H1 (cell line): ENCODE measurements around the gene COL4A1. TPM values are rescaled to one million over a fixed set of nuclear protein-coding genes. Genes with fewer than 3 reads are reported as not detected.

Source experiments
- CTCF ChIA-PET: fragments of 300-600 bp; sonication (Branson Sonifier 250); formaldehyde crosslinking; loops from one replicate; lab custom pipeline; 2021; ENCODE audit not compliant: partially characterized antibody; lab: Charles Lee
- POLR2A ChIA-PET: fragments of 300-600 bp; sonication (Branson Sonifier 250); formaldehyde crosslinking; loops from one replicate; lab custom pipeline; 2021; ENCODE audit warnings: inconsistent platforms; ENCODE audit not compliant: partially characterized antibody; lab: Charles Lee
- DNase-seq, 2 experiments: peaks; one replicate each; pipeline versions ENCODE4 v3.0.0 to v3.0.0-alpha.2; 2010 to 2022; ENCODE audit warnings: low spot score in 2 of 2, low read depth in 1 of 2, mixed read lengths in 1 of 2
- FAIRE-seq: peaks from 2 replicates; lab custom pipeline; 2011; peaks lifted over from hg19 to GRCh38; lab: Jason Lieb, UNC
- H2AFZ ChIP-seq: 2 replicates; pipeline ENCODE4 v1.8.1; 2012; ENCODE audit warnings: low read length, inconsistent platforms
- H2AK5ac ChIP-seq: 2 replicates; pipeline ENCODE4 v1.6.1; 2013; ENCODE audit warnings: low read depth, low read length
- H2BK120ac ChIP-seq: replicated peaks from 2 replicates; pipeline ENCODE3; 2013; ENCODE audit warnings: low read depth, low read length, inconsistent platforms
- H2BK12ac ChIP-seq: 2 replicates; pipeline ENCODE4 v1.6.1; 2013; ENCODE audit warnings: low read depth, low read length
- H2BK15ac ChIP-seq: 2 replicates; pipeline ENCODE4 v1.6.1; 2013; ENCODE audit warnings: low read length
- H2BK20ac ChIP-seq: 2 replicates; pipeline ENCODE4 v1.6.1; 2013; ENCODE audit warnings: low read length
- H2BK5ac ChIP-seq: 2 replicates; pipeline ENCODE4 v1.6.1; 2013; ENCODE audit warnings: low read depth, low read length
- H3K14ac ChIP-seq: 2 replicates; pipeline ENCODE4 v1.6.1; 2013; ENCODE audit warnings: inconsistent platforms; ENCODE audit not compliant: insufficient read length
- H3K18ac ChIP-seq: 2 replicates; pipeline ENCODE4 v1.6.1; 2013; ENCODE audit warnings: low read length; ENCODE audit errors: extremely low read depth
- H3K23ac ChIP-seq: 2 replicates; pipeline ENCODE4 v1.6.1; 2013; ENCODE audit warnings: inconsistent platforms; ENCODE audit not compliant: insufficient read length
- H3K23me2 ChIP-seq: 2 replicates; pipeline ENCODE4 v1.6.1; 2013; ENCODE audit warnings: low read depth, low read length
- H3K27ac ChIP-seq: 2 replicates; pipeline ENCODE4 v1.6.1; 2011; ENCODE audit warnings: low read depth, low read length, inconsistent platforms
- H3K27me3 ChIP-seq, 4 experiments: replicated peaks in 1 of 4; 1 replicate in 1 of 4; 2 replicates in 3 of 4; pipeline versions ENCODE4 v1.6.1 to v1.8.1; 2011 to 2013; ENCODE audit warnings: low read length in 3 of 4, mild to moderate bottlenecking in 3 of 4, inconsistent platforms in 2 of 4, mixed read lengths in 2 of 4, moderate library complexity in 1 of 4; ENCODE audit not compliant: control insufficient read depth in 3 of 4, insufficient read depth in 3 of 4; ENCODE audit errors: extremely low read depth in 1 of 4
- H3K36me3 ChIP-seq, 4 experiments: 2 replicates each; pipeline versions ENCODE4 v1.6.1 to v1.8.1; 2011 to 2013; ENCODE audit warnings: mild to moderate bottlenecking in 4 of 4, low read length in 3 of 4, moderate library complexity in 2 of 4, control low read depth in 1 of 4, inconsistent platforms in 1 of 4; ENCODE audit not compliant: insufficient read depth in 4 of 4, control insufficient read depth in 2 of 4
- H3K4ac ChIP-seq: replicated peaks from 2 replicates; pipeline ENCODE3; 2013; ENCODE audit warnings: low read length, low read depth, mixed read lengths, inconsistent platforms; ENCODE audit not compliant: insufficient read length
- H3K4me1 ChIP-seq, 4 experiments: replicated peaks in 1 of 4; 1 replicate in 1 of 4; 2 replicates in 3 of 4; pipeline versions ENCODE4 v1.6.1 to v1.8.1; 2011 to 2013; ENCODE audit warnings: low read length in 3 of 4, inconsistent platforms in 2 of 4, mixed read lengths in 1 of 4; ENCODE audit not compliant: insufficient read depth in 4 of 4, control insufficient read depth in 3 of 4
- H3K4me2 ChIP-seq, 2 experiments: 2 replicates each; pipeline versions ENCODE4 v1.6.1 to v1.8.1; 2011 to 2013; ENCODE audit warnings: low read depth in 2 of 2, low read length in 2 of 2, control low read depth in 1 of 2, inconsistent platforms in 1 of 2, mild to moderate bottlenecking in 1 of 2; ENCODE audit not compliant: insufficient read depth in 1 of 2
- H3K4me3 ChIP-seq, 4 experiments: fragments of 200-600, 300-600 bp in 1 of 4; sonication (generic), shearing (Covaris generic), sonication (Bioruptor Twin) in 1 of 4; 2 replicates each; pipeline versions ENCODE4 v1.5.1 to v1.8.1; 2011 to 2016; ENCODE audit warnings: low read length in 4 of 4, low read depth in 3 of 4, control low read depth in 2 of 4, inconsistent platforms in 2 of 4, mild to moderate bottlenecking in 2 of 4, mixed read lengths in 1 of 4, moderate library complexity in 1 of 4; ENCODE audit not compliant: insufficient read depth in 2 of 4; ENCODE audit errors: extremely low read depth in 1 of 4
- H3K56ac ChIP-seq: replicated peaks from 2 replicates; pipeline ENCODE3; 2013; ENCODE audit warnings: low read depth, mild to moderate bottlenecking, mixed read lengths, low read length, inconsistent platforms; ENCODE audit not compliant: insufficient read length
- H3K79me1 ChIP-seq: 2 replicates; pipeline ENCODE4 v1.6.1; 2013; ENCODE audit warnings: low read depth, low read length, control low read depth
- H3K79me2 ChIP-seq, 2 experiments: 2 replicates each; pipeline versions ENCODE4 v1.6.1 to v1.8.1; 2012 to 2013; ENCODE audit warnings: low read length in 2 of 2, mild to moderate bottlenecking in 2 of 2, inconsistent platforms in 1 of 2; ENCODE audit not compliant: insufficient read depth in 2 of 2, control insufficient read depth in 1 of 2
- H3K9ac ChIP-seq, 4 experiments: replicated peaks in 1 of 4; 1 replicate in 1 of 4; 2 replicates in 3 of 4; pipeline versions ENCODE4 v1.6.1 to v1.8.1; 2011 to 2013; ENCODE audit warnings: low read depth in 3 of 4, low read length in 3 of 4, control low read depth in 2 of 4, mild to moderate bottlenecking in 2 of 4, moderate library complexity in 2 of 4, inconsistent platforms in 1 of 4; ENCODE audit errors: extremely low read depth in 1 of 4
- H3K9me3 ChIP-seq, 2 experiments: 2 replicates each; pipeline versions ENCODE4 v1.6.1 to v1.8.1; 2012 to 2013; ENCODE audit warnings: mild to moderate bottlenecking in 2 of 2, moderate library complexity in 2 of 2, control low read depth in 1 of 2, inconsistent platforms in 1 of 2, low read depth in 1 of 2, low read length in 1 of 2, mixed read lengths in 1 of 2; ENCODE audit not compliant: insufficient read depth in 2 of 2
- H4K20me1 ChIP-seq, 2 experiments: replicated peaks in 1 of 2; 2 replicates each; pipeline versions ENCODE3 to v1.8.1; 2011 to 2013; ENCODE audit warnings: inconsistent platforms in 2 of 2, low read length in 2 of 2, mild to moderate bottlenecking in 1 of 2; ENCODE audit not compliant: insufficient read depth in 2 of 2, control insufficient read depth in 1 of 2
- H4K5ac ChIP-seq: 2 replicates; pipeline ENCODE4 v1.6.1; 2013; ENCODE audit warnings: low read length, low read depth, mixed read lengths, inconsistent platforms; ENCODE audit not compliant: insufficient read length
- H4K8ac ChIP-seq: 2 replicates; pipeline ENCODE4 v1.8.0; 2013; ENCODE audit warnings: mild to moderate bottlenecking, moderate library complexity, low read length, inconsistent platforms; ENCODE audit not compliant: insufficient read depth; ENCODE audit errors: extremely low read depth
- H4K91ac ChIP-seq: replicated peaks from 2 replicates; pipeline ENCODE3; 2013; ENCODE audit warnings: low read length, mixed read lengths, inconsistent platforms; ENCODE audit not compliant: insufficient read length
- EP300 ChIP-seq, 2 experiments: IDR thresholded peaks; 1 replicate in 1 of 2; 2 replicates in 1 of 2; pipeline ENCODE4 v1.6.1; 2011 to 2012; ENCODE audit warnings: low read depth in 2 of 2, low read length in 2 of 2, mild to moderate bottlenecking in 2 of 2, borderline replicate concordance in 1 of 2, inconsistent platforms in 1 of 2, moderate library complexity in 1 of 2
- SAP30 ChIP-seq: fragments of 300-600 bp; sonication (generic); IDR thresholded peaks from 2 replicates; pipeline ENCODE4 v1.7.1; 2012; ENCODE audit warnings: low read length, moderate library complexity, mild to moderate bottlenecking, inconsistent platforms; ENCODE audit not compliant: insufficient read depth, insufficient replicate concordance
- WGBS, 2 experiments: shearing (Covaris generic) in 1 of 2; methylation state at CpG; one replicate each; pipeline versions ENCODE4 v1.1.6 to v1.1.7; 2013 to 2015; ENCODE audit warnings: low lambda C conversion rate in 2 of 2, mixed read lengths in 2 of 2, inconsistent platforms in 1 of 2, low coverage in 1 of 2, missing lambda C conversion rate in 1 of 2; ENCODE audit not compliant: insufficient replicate concordance in 2 of 2, insufficient coverage in 1 of 2, insufficient read length in 1 of 2; ENCODE audit errors: extremely low coverage in 1 of 2, missing lambda C conversion rate in 1 of 2; 5-methylcytosine and 5-hydroxymethylcytosine counted together
- polyA plus RNA-seq, 7 experiments: library from polyadenylated mRNA; depleted of rRNA in 3 of 7; stranded (reverse) in 5 of 7; unstranded in 2 of 7; fragments of >200 nt in 5 of 7; fragments of 200-250 nt in 2 of 7; gene quantifications; 1 replicate in 5 of 7; 2 replicates in 1 of 7; 4 replicates in 1 of 7; pipeline versions ENCODE4 v1.2.1 to v1.2.3, GENCODE V29; 2011 to 2013; ENCODE audit warnings: missing spikeins in 2 of 7, mixed read lengths in 2 of 7
- total RNA-seq: library from RNA; stranded (reverse); fragmentation: NEBNext Ultra II Directional; extraction: Animal tissue kit (Norgen Biotek cat#: 25700); gene quantifications from 2 replicates; pipeline ENCODE4 v1.2.1, GENCODE V29; 2021

COL4A1 gene
- total and polyA plus RNA-seq, 2 of the 8 experiments (the other 6 are each of a cell fraction or from before 2014, with no cell fraction given), result 30.7 to 82.0 TPM

- Histone ChIP-seq H3K4me1 (peaks cover 8 to 26% (median 15%) of the 10 kb centered on the region in 4 experiments), H2BK5ac (peak overlapping the region; percentile 85), H3K23me2 (no peaks in the 10 kb centered on the region), H3K27ac (0 out of 2 replicates have a peak overlapping the region, but pooled peaks have one; percentile 9), H3K79me1 (peaks cover 9% of the 10 kb centered on the region; the same call in 1 of the 2 replicates), H3K27me3 (no peaks in the 10 kb centered on the region), H4K20me1 (peaks cover 0 to 4% of the 10 kb centered on the region in 2 experiments), H2BK20ac (peak overlapping the region; percentile 62; the same call in 1 of the 2 replicates), H3K36me3 (no peaks in the 10 kb centered on the region; a peak in 1 of 8 replicates), H2BK15ac (no peak overlapping the region; the same call in 1 of the 2 replicates), H4K8ac (no peak overlapping the region), H3K4me3 (no peak overlapping the region), H3K56ac (no peak overlapping the region), H3K4me2 (peak overlapping the region; percentile 49 to 59; a peak in 2 of 4 replicates), H4K5ac (no peak overlapping the region), H3K79me2 (no peaks in the 10 kb centered on the region), H2BK120ac (no peak overlapping the region), H3K14ac (no peak overlapping the region), H2AFZ (no peak overlapping the region), H2AK5ac (peak overlapping the region; percentile 93), H3K18ac (peak overlapping the region; percentile 63), H3K23ac (no peak overlapping the region), H2BK12ac (peak overlapping the region; percentile 97), H3K9me3 (no peaks in the 10 kb centered on the region; a peak in 1 of 4 replicates), H3K4ac (no peak overlapping the region), H4K91ac (peak overlapping the region; percentile 63), H3K9ac (no peak overlapping the region; a peak in 1 of 7 replicates)
- 87% methylated on average over 12 of the region's 12 CpGs; no CpG with 5 or more reads in 1 of the 2 experiments for WGBS, 2 experiments
- DNase-seq, result no peak
- POLR2A ChIA-PET, result interaction anchor here (0.6 to 4.4 kb wide), 6 partner anchors 9 to 194 kb away, joined by 3 to 34 read pairs (median 3); partner anchors contain the start of genes COL4A1 and COL4A2
- CTCF ChIA-PET, result interaction anchor here (0.7 to 2.6 kb wide), 12 partner anchors 12 to 87 kb away, joined by 3 to 13 read pairs (median 4); partner anchors contain the start of gene COL4A2
- FAIRE-seq, result no peak
- no peak for TF ChIP-seq SAP30
- no peak for TF ChIP-seq EP300 (IDR thresholded peaks at IDR 0.05; ENCODE audit: borderline replicate concordance in 1 of 2, low read depth in 2 of 2, low read length in 2 of 2)
Measured at GRCh38 chr13:110326263-110326904, 19.4 kb upstream of the COL4A1 start.
